ENCODE data around the gene LRRC7.

Gene LRRC7

GRCh38 chr1:69567652-69568420, at the start of gene LRRC7:
LRRC7 (plus strand) TSS chr1:69567922; CDS start chr1:69568640, 718 bp downstream.
- DNase-seq (ENCODE audit: low spot score) = peak; percentile 74

GRCh38 chr1:69519006-69519405, 48.7 kb upstream of the LRRC7 start:
- no peak for DNase-seq (ENCODE audit: low spot score)

GRCh38 chr1:69520326-69520725, 47.4 kb upstream of the LRRC7 start:
- DNase-seq (ENCODE audit: low spot score) = no peak

GRCh38 chr1:69523032-69523431, 44.7 kb upstream of the LRRC7 start:
- no peak for DNase-seq (ENCODE audit: low spot score)

GRCh38 chr1:69523461-69523860, 44.3 kb upstream of the LRRC7 start:
- no peak for DNase-seq (ENCODE audit: low spot score)

- DNase-seq (ENCODE audit: low spot score) = no peak
Measured at GRCh38 chr1:69524015-69524414, 43.7 kb upstream of the LRRC7 start.

- DNase-seq (ENCODE audit: low spot score) = no peak
Measured at GRCh38 chr1:69527273-69527672, 40.4 kb upstream of the LRRC7 start.

- no peak for DNase-seq (ENCODE audit: low spot score)
Measured at GRCh38 chr1:69528376-69528775, 39.3 kb upstream of the LRRC7 start.

GRCh38 chr1:69533343-69533742, 34.4 kb upstream of the LRRC7 start:
- no peak for DNase-seq (ENCODE audit: low spot score)

- no peak for DNase-seq (ENCODE audit: low spot score)
Measured at GRCh38 chr1:69534829-69535228, 32.9 kb upstream of the LRRC7 start.

- no peak for DNase-seq (ENCODE audit: low spot score)
Measured at GRCh38 chr1:69535490-69535889, 32.2 kb upstream of the LRRC7 start.

- DNase-seq (ENCODE audit: low spot score) = no peak
Measured at GRCh38 chr1:69540052-69540451, 27.7 kb upstream of the LRRC7 start.

GRCh38 chr1:69551476-69552324, 16.0 kb upstream of the LRRC7 start:
- DNase-seq (ENCODE audit: low spot score) = no peak

- no peak for DNase-seq (ENCODE audit: low spot score)
Measured at GRCh38 chr1:69553726-69554125, 14.0 kb upstream of the LRRC7 start.

GRCh38 chr1:69568421-69569174, 876 bp downstream of the LRRC7 start:
- DNase-seq (ENCODE audit: low spot score) = peak; percentile 54

GRCh38 chr1:69569175-69569541, 1.4 kb downstream of the LRRC7 start:
- no peak for DNase-seq (ENCODE audit: low spot score)

GRCh38 chr1:69569576-69570328, 2.0 kb downstream of the LRRC7 start:
- peak; percentile 55 for DNase-seq (ENCODE audit: low spot score)

GRCh38 chr1:69570356-69570755, 2.6 kb downstream of the LRRC7 start:
- DNase-seq (ENCODE audit: low spot score) = no peak

- no peak for DNase-seq (ENCODE audit: low spot score)
Measured at GRCh38 chr1:69572921-69573320, 5.2 kb downstream of the LRRC7 start.

GRCh38 chr1:69573911-69574310, 6.2 kb downstream of the LRRC7 start:
- no peak for DNase-seq (ENCODE audit: low spot score)

GRCh38 chr1:69585666-69586065, 17.9 kb downstream of the LRRC7 start:
- no peak for DNase-seq (ENCODE audit: low spot score)

GRCh38 chr1:69587391-69587790, 19.7 kb downstream of the LRRC7 start:
- no peak for DNase-seq (ENCODE audit: low spot score)

Measured in ecto neural progenitor cell (in vitro differentiated cells).